ENCODE results near the gene TNPO1.

DNA sequence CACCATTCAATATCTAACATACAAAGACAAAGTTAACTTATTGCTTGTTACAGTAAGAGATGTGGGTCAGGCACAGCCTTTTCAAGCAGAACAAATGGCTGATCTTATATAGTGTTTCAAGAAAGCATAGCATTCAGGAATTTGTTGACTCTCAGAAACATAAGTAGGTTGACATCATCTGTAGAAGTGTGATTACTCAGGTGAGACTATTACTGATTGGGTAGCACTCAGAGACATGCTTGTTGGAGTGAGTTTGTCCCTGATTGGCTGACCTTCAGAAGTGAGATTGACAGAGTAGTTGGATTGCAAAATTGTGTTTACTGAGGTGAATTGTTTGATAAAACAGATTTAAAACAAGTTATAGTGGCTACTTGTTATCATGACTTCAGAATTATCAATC is 30.7 kb upstream of the TNPO1 start:
- TF ChIP-seq EZH2 (IDR thresholded peaks at IDR 0.05; ENCODE audit: insufficient read depth, poor library complexity, severe bottlenecking) = no peak
- TF ChIP-seq EZH2phosphoT487 (IDR thresholded peaks at IDR 0.05; ENCODE audit: insufficient read depth, low read depth) = no peak

All from GM23248 (cell line).